COLO668 (cell line): ENCODE results near the gene MGA.

Experiments used
- DNase-seq: peaks from one replicate; lab custom pipeline; 2025; ENCODE audit not compliant: unreplicated experiment; lab: John Stamatoyannopoulos, UW

MGA gene

GRCh38 chr15:41660235-41661077, at the start of gene MGA:
MGA (plus strand) TSS chr15:41660405.
- DNase-seq, result peak; percentile 98

GRCh38 chr15:41620536-41621199, 39.5 kb upstream of the MGA start:
- DNase-seq, result no peak

- DNase-seq, result peak; percentile 82
Observed at GRCh38 chr15:41621200-41622193, 38.7 kb upstream of the MGA start.

- DNase-seq, result no peak
Observed at GRCh38 chr15:41622901-41623300, 37.3 kb upstream of the MGA start.

GRCh38 chr15:41627203-41627602, 33.0 kb upstream of the MGA start:
- no peak for DNase-seq

GRCh38 chr15:41629463-41629862, 30.7 kb upstream of the MGA start:
- no peak for DNase-seq

- no peak for DNase-seq
Observed at GRCh38 chr15:41629883-41630282, 30.3 kb upstream of the MGA start.

GRCh38 chr15:41630616-41631217, 29.5 kb upstream of the MGA start:
- DNase-seq, result no peak

GRCh38 chr15:41631880-41632470, 28.2 kb upstream of the MGA start:
- DNase-seq, result no peak

GRCh38 chr15:41633609-41634008, 26.6 kb upstream of the MGA start:
- DNase-seq, result no peak

GRCh38 chr15:41634072-41634626, 26.1 kb upstream of the MGA start:
- no peak for DNase-seq

- DNase-seq, result no peak
Observed at GRCh38 chr15:41637086-41637485, 23.1 kb upstream of the MGA start.

- no peak for DNase-seq
Observed at GRCh38 chr15:41640985-41641384, 19.2 kb upstream of the MGA start.

- no peak for DNase-seq
Observed at GRCh38 chr15:41647262-41647661, 12.9 kb upstream of the MGA start.

GRCh38 chr15:41648097-41648496, 12.1 kb upstream of the MGA start:
- no peak for DNase-seq

GRCh38 chr15:41648770-41649169, 11.4 kb upstream of the MGA start:
- no peak for DNase-seq

- DNase-seq, result no peak
Observed at GRCh38 chr15:41650806-41651205, 9.4 kb upstream of the MGA start.

- no peak for DNase-seq
Observed at GRCh38 chr15:41651373-41651772, 8.8 kb upstream of the MGA start.

- DNase-seq, result no peak
Observed at GRCh38 chr15:41653760-41654159, 6.4 kb upstream of the MGA start.

- DNase-seq, result no peak
Observed at GRCh38 chr15:41655716-41656115, 4.5 kb upstream of the MGA start.
